Muscle layer of colon (tissue), 2 donors: ENCODE results near the gene CUL1.

Source experiments
- H3K27ac ChIP-seq: one replicate; pipeline ENCODE4 v1.7.0; 2013; ENCODE audit warnings: low read depth, mild to moderate bottlenecking, low read length, moderate library complexity
- H3K27me3 ChIP-seq, 2 donors: one replicate each; pipeline ENCODE4 v1.7.0; 2013; ENCODE audit warnings: low read length in 2 of 2, mild to moderate bottlenecking in 2 of 2; ENCODE audit not compliant: insufficient read depth in 2 of 2, control insufficient read depth in 1 of 2
- H3K36me3 ChIP-seq: one replicate; pipeline ENCODE4 v1.7.0; 2013; ENCODE audit warnings: mild to moderate bottlenecking, low read length; ENCODE audit not compliant: insufficient read depth
- H3K4me1 ChIP-seq: one replicate; pipeline ENCODE4 v1.7.0; 2013; ENCODE audit warnings: mild to moderate bottlenecking, low read length; ENCODE audit not compliant: insufficient read depth
- H3K4me3 ChIP-seq, 2 donors: one replicate each; pipeline ENCODE4 v1.7.0; 2013; ENCODE audit warnings: low read length in 2 of 2, low read depth in 1 of 2, mild to moderate bottlenecking in 1 of 2, moderate library complexity in 1 of 2
- H3K9ac ChIP-seq: one replicate; pipeline ENCODE4 v1.7.0; 2013; ENCODE audit warnings: low read length
- H3K9me3 ChIP-seq: one replicate; pipeline ENCODE4 v1.7.0; 2013; ENCODE audit warnings: mild to moderate bottlenecking, low read length
- donor health status: abdominal sarcoma.
- donor health status: Adenocarcinoma of cecum.

Gene CUL1

DNA sequence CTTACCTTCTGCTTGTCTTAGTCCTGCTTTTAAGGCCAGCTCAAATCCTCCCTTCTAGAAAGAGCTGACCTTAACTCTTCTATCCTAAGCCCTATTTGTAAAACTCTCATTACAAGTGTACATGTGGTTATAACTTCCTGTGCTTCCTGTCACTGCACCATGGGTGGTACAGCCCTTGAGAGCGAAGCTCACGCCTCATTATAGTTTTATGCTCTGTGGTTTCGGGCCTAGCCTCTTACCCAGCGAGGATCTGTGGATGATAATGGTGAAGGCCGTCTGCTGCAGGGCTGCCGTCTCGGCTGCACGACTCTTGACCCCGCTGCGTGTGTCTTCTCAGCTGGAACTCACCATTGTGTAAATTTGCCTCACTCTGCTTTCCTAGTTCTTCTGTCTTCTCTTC, 74.6 kb downstream of the CUL1 start:
- H3K4me1 ChIP-seq: no peaks in the 10 kb centered on the region
- H3K27me3 ChIP-seq: no peaks in the 10 kb centered on the region
- peaks cover 41% of the 10 kb centered on the region for H3K36me3 ChIP-seq
- no peaks in the 10 kb centered on the region for H3K9me3 ChIP-seq
- H3K4me3 ChIP-seq: no peak overlapping the region
- H3K27ac ChIP-seq: no peak overlapping the region
- no peak overlapping the region for H3K9ac ChIP-seq

DNA sequence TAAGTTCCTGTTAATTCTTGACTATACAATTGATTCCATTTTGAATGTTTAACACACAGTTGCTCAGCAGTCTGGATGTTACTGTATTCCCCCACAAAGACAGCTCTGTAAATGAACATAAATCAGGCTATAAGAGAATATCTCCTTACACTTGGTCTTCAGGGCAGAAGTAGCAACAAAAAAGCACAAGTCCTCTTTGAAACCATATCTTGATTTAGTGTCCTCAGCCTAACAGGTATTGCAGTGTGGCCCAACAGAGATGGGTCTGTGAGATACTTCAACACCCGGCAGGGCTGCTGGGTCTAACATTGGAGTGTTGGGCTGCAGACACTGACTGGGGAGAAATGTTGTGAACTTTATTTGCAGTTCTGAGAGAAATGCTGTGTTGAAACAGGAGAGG, 75.8 kb downstream of the CUL1 start:
- H3K27ac ChIP-seq: no peak overlapping the region
- no peaks in the 10 kb centered on the region for H3K27me3 ChIP-seq
- no peak overlapping the region for H3K9ac ChIP-seq
- H3K4me3 ChIP-seq: no peak overlapping the region
- no peaks in the 10 kb centered on the region for H3K4me1 ChIP-seq
- H3K36me3 ChIP-seq: peaks cover 38% of the 10 kb centered on the region
- no peaks in the 10 kb centered on the region for H3K9me3 ChIP-seq

- Histone ChIP-seq H3K9me3 (no peaks in the 10 kb centered on the region), H3K4me1 (no peaks in the 10 kb centered on the region), H3K4me3 (no peak overlapping the region), H3K36me3 (peaks cover 28% of the 10 kb centered on the region), H3K9ac (no peak overlapping the region), H3K27ac (no peak overlapping the region), H3K27me3 (no peaks in the 10 kb centered on the region)
Observed at GRCh38 chr7:148782757-148783456, 84.2 kb downstream of the CUL1 start.

DNA sequence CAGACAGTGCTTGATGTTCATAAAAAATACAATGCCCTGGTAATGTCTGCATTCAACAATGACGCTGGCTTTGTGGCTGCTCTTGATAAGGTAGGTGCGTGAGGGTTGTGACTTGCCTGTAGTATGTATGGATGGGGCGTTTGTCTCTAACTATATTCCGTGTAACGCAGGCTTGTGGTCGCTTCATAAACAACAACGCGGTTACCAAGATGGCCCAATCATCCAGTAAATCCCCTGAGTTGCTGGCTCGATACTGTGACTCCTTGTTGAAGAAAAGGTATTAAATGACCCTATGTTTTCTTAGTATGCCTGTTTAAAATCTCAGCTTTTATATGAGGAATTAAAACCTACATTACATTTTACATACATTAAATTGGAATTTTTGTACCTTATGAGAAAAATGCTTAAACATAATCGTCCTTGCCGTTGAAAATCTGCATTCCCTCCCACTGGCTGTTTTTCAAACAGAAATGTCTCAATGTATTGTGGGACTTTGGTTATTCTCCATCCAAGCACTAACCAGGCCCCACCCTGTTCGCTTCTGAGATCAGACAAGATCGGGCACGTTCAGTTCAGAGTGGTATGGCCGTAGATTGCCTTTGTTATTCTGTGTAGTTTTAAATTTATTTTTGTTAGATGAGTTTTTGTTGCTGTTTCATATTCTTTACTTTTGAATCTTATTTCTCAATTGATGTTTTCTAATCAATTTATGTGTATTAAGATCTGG, 85.3 kb downstream of the CUL1 start:
- Histone ChIP-seq H3K36me3 (peaks cover 39% of the 10 kb centered on the region), H3K9ac (no peak overlapping the region), H3K27me3 (no peaks in the 10 kb centered on the region), H3K4me1 (no peaks in the 10 kb centered on the region), H3K4me3 (no peak overlapping the region), H3K9me3 (no peaks in the 10 kb centered on the region), H3K27ac (no peak overlapping the region)

- Histone ChIP-seq H3K36me3 (peaks cover 64% of the 10 kb centered on the region), H3K27me3 (no peaks in the 10 kb centered on the region)
Observed at GRCh38 chr7:148787571-148788295, 89.0 kb downstream of the CUL1 start.

GRCh38 chr7:148789220-148789619, 90.5 kb downstream of the CUL1 start:
- H3K27me3 ChIP-seq: no peaks in the 10 kb centered on the region
- peaks cover 76% of the 10 kb centered on the region for H3K36me3 ChIP-seq
- no peak overlapping the region for H3K27ac ChIP-seq
- no peak overlapping the region for H3K9ac ChIP-seq
- H3K9me3 ChIP-seq: peaks cover under 1% of the 10 kb centered on the region
- H3K4me3 ChIP-seq: no peak overlapping the region
- H3K4me1 ChIP-seq: no peaks in the 10 kb centered on the region

More at GRCh38 chr7:148787571-148788295, 89.0 kb downstream of the CUL1 start:
- H3K9me3 ChIP-seq: no peaks in the 10 kb centered on the region
- no peak overlapping the region for H3K4me3 ChIP-seq
- H3K27ac ChIP-seq: no peak overlapping the region
- H3K4me1 ChIP-seq: no peaks in the 10 kb centered on the region
- H3K9ac ChIP-seq: no peak overlapping the region

GRCh38 chr7:148790131-148790726, 91.5 kb downstream of the CUL1 start:
- Histone ChIP-seq H3K4me1 (no peaks in the 10 kb centered on the region), H3K9ac (no peak overlapping the region), H3K36me3 (peaks cover 86% of the 10 kb centered on the region), H3K4me3 (no peak overlapping the region), H3K27me3 (no peaks in the 10 kb centered on the region), H3K9me3 (peaks cover 4% of the 10 kb centered on the region), H3K27ac (no peak overlapping the region)

- Histone ChIP-seq H3K4me1 (no peaks in the 10 kb centered on the region), H3K4me3 (no peak overlapping the region), H3K27me3 (no peaks in the 10 kb centered on the region), H3K27ac (no peak overlapping the region), H3K9me3 (peaks cover 4% of the 10 kb centered on the region), H3K9ac (no peak overlapping the region), H3K36me3 (peaks cover 87% of the 10 kb centered on the region)
Observed at GRCh38 chr7:148790850-148791249, 92.1 kb downstream of the CUL1 start.

DNA sequence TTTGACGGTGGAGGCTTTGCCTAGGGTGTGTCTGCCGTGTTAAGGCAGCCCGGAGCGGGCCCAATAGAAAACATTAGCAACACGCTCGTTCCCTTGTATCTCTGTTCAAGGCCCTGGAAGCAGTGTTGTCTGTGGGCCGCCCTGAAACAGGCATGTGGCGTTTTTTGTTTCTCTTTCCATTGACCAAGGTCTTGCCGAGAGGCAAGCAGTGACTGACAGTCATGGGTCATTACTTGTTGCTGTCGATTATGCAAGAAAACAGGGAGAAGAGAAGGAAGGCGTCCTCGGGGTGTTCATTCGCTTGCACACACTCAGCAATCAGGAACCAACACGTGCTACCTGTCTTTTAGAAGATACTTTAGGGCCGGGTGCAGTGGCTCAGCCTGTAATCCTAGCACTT, 92.8 kb downstream of the CUL1 start:
- H3K27ac ChIP-seq: no peak overlapping the region
- peaks cover 87% of the 10 kb centered on the region for H3K36me3 ChIP-seq
- no peak overlapping the region for H3K9ac ChIP-seq
- no peak overlapping the region for H3K4me3 ChIP-seq
- no peaks in the 10 kb centered on the region for H3K27me3 ChIP-seq
- H3K9me3 ChIP-seq: peaks cover 4% of the 10 kb centered on the region
- no peaks in the 10 kb centered on the region for H3K4me1 ChIP-seq

DNA sequence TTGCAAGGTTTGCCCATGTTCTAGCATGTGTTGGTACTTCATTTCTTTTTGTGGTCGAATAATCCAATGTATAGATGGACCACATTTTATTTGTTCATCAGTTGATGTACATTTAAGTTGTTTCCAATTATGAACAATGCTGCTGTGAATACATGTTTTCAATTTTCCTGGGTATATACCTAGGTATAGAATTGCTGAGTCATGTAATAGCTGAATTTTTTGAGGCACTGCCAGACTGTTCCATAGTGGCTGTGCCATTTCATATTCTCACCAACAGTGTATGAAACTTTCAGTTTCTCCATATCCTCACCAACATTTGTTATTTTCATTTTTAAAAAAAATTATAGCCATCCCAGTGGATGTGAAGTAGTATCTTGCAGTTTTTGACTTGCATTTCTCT, 94.9 kb downstream of the CUL1 start:
- H3K4me3 ChIP-seq: no peak overlapping the region
- no peak overlapping the region for H3K27ac ChIP-seq
- H3K9me3 ChIP-seq: peaks cover 4% of the 10 kb centered on the region
- peaks cover 79% of the 10 kb centered on the region for H3K36me3 ChIP-seq
- no peaks in the 10 kb centered on the region for H3K4me1 ChIP-seq
- H3K9ac ChIP-seq: no peak overlapping the region
- H3K27me3 ChIP-seq: no peaks in the 10 kb centered on the region

GRCh38 chr7:148794476-148794875, 95.8 kb downstream of the CUL1 start:
- Histone ChIP-seq H3K27me3 (no peaks in the 10 kb centered on the region), H3K36me3 (peaks cover 79% of the 10 kb centered on the region), H3K27ac (no peak overlapping the region), H3K9me3 (peaks cover 4% of the 10 kb centered on the region), H3K4me1 (no peaks in the 10 kb centered on the region), H3K4me3 (no peak overlapping the region), H3K9ac (no peak overlapping the region)
